ENCODE results near the gene SLC25A25. TPM values are rescaled to one million over a fixed set of nuclear protein-coding genes. Genes with fewer than 3 reads are reported as not detected.

The SLC25A25 gene
- total RNA-seq, 2 donors from 2014 or later, result 26.0 to 33.1 TPM

- Histone ChIP-seq H3K27ac (no peak overlapping the region), H3K27me3 (replicated peaks; ENCODE audit: insufficient read depth) (no peaks in the 10 kb centered on the region), H3K4me1 (replicated peaks) (no peaks in the 10 kb centered on the region), H3K9me3 (no peaks in the 10 kb centered on the region), H3K4me3 (no peak overlapping the region), H3K36me3 (no peaks in the 10 kb centered on the region)
- TF ChIP-seq POLR2AphosphoS5 (IDR thresholded peaks at IDR 0.05), result peak; percentile 40
- no peak for TF ChIP-seq CTCF (IDR thresholded peaks at IDR 0.05)
- TF ChIP-seq POLR2A (IDR thresholded peaks at IDR 0.05), result peak; percentile 25
- intact Hi-C loops (cut with DNase I), result no loop called here
- WGBS, result 60% methylated on average over 18 of the region's 18 CpGs
- DNase-seq (ENCODE audit: low spot score), result no peak
These were observed 69.1 kb downstream of the SLC25A25 start for GRCh38 chr9:128136816-128137793.

GRCh38 chr9:128138001-128138400 is 70.0 kb downstream of the SLC25A25 start:
- DNase-seq (ENCODE audit: low spot score), result no peak
- Histone ChIP-seq H3K27ac (no peak overlapping the region), H3K9me3 (no peaks in the 10 kb centered on the region), H3K4me3 (no peak overlapping the region), H3K4me1 (replicated peaks) (no peaks in the 10 kb centered on the region), H3K27me3 (replicated peaks; ENCODE audit: insufficient read depth) (no peaks in the 10 kb centered on the region), H3K36me3 (no peaks in the 10 kb centered on the region)
- intact Hi-C loops (cut with DNase I), result no loop called here
- WGBS, result 96% methylated on average over 3 of the region's 3 CpGs
- TF ChIP-seq CTCF (IDR thresholded peaks at IDR 0.05) (no peak), POLR2AphosphoS5 (IDR thresholded peaks at IDR 0.05) (no peak), POLR2A (IDR thresholded peaks at IDR 0.05) (no peak)

- H3K4me1 ChIP-seq (replicated peaks), result no peaks in the 10 kb centered on the region
- no peaks in the 10 kb centered on the region for H3K36me3 ChIP-seq
- H3K27me3 ChIP-seq (replicated peaks; ENCODE audit: insufficient read depth), result no peaks in the 10 kb centered on the region
- intact Hi-C loops (cut with DNase I), result no loop called here
- no peaks in the 10 kb centered on the region for H3K9me3 ChIP-seq
- H3K27ac ChIP-seq, result no peak overlapping the region
- WGBS, result 86% methylated on average over 7 of the region's 16 CpGs
- TF ChIP-seq POLR2AphosphoS5 (IDR thresholded peaks at IDR 0.05) (no peak), POLR2A (IDR thresholded peaks at IDR 0.05) (no peak), CTCF (IDR thresholded peaks at IDR 0.05) (no peak)
- H3K4me3 ChIP-seq, result no peak overlapping the region
- DNase-seq (ENCODE audit: low spot score), result no peak
These were observed 71.6 kb downstream of the SLC25A25 start for GRCh38 chr9:128139621-128140020.

- Histone ChIP-seq H3K36me3 (no peaks in the 10 kb centered on the region), H3K4me3 (no peak overlapping the region), H3K27ac (no peak overlapping the region), H3K9me3 (no peaks in the 10 kb centered on the region), H3K4me1 (replicated peaks) (no peaks in the 10 kb centered on the region), H3K27me3 (replicated peaks; ENCODE audit: insufficient read depth) (no peaks in the 10 kb centered on the region)
- no peak for DNase-seq (ENCODE audit: low spot score)
- intact Hi-C loops (cut with DNase I), result no loop called here
- TF ChIP-seq CTCF (IDR thresholded peaks at IDR 0.05) (no peak), POLR2A (IDR thresholded peaks at IDR 0.05) (no peak), POLR2AphosphoS5 (IDR thresholded peaks at IDR 0.05) (no peak)
- 98% methylated on average over 3 of the region's 3 CpGs for WGBS
These were observed 73.6 kb downstream of the SLC25A25 start for GRCh38 chr9:128141604-128142003.

- no peaks in the 10 kb centered on the region for H3K4me1 ChIP-seq (replicated peaks)
- no peaks in the 10 kb centered on the region for H3K9me3 ChIP-seq
- H3K27me3 ChIP-seq (replicated peaks; ENCODE audit: insufficient read depth), result no peaks in the 10 kb centered on the region
- no peaks in the 10 kb centered on the region for H3K36me3 ChIP-seq
- WGBS, result 73% methylated on average over 4 of the region's 4 CpGs
- no peak overlapping the region for H3K27ac ChIP-seq
- no peak for DNase-seq (ENCODE audit: low spot score)
- TF ChIP-seq POLR2AphosphoS5 (IDR thresholded peaks at IDR 0.05) (no peak), POLR2A (IDR thresholded peaks at IDR 0.05) (no peak), CTCF (IDR thresholded peaks at IDR 0.05) (no peak)
- H3K4me3 ChIP-seq, result no peak overlapping the region
- intact Hi-C loops (cut with DNase I), result no loop called here
These were observed 74.0 kb downstream of the SLC25A25 start for GRCh38 chr9:128142061-128142460.

Measured in prostate gland (tissue), 2 donors.